NB4 (cell line): ENCODE data around the gene MYH10.
"Not testable (repeated sequence)": the region's sequence is repeated elsewhere in the genome, so short reads cannot be mapped to it uniquely, and the experiment has no call there.

Source experiments
- DNase-seq: peaks from one replicate; pipeline ENCODE4 v3.0.0; 2010; ENCODE audit warnings: low read depth
- H3K4me3 ChIP-seq: one replicate; pipeline ENCODE4 v1.5.1; 2011; ENCODE audit warnings: mild to moderate bottlenecking, low read depth, low read length, moderate library complexity
- CTCF ChIP-seq: IDR thresholded peaks from one replicate; pipeline ENCODE4 v1.5.1; 2012; ENCODE audit warnings: low read depth, low read length
- MAX ChIP-seq: IDR thresholded peaks from 2 replicates; pipeline ENCODE4 v1.6.1; 2011; ENCODE audit warnings: low read depth, low read length
- MYC ChIP-seq: IDR thresholded peaks from 2 replicates; pipeline ENCODE4 v1.6.1; 2011; ENCODE audit warnings: low read depth, low read length
- POLR2A ChIP-seq: IDR thresholded peaks from 2 replicates; pipeline ENCODE4 v1.6.1; 2011; ENCODE audit warnings: mild to moderate bottlenecking; ENCODE audit not compliant: insufficient read length; ENCODE audit errors: extremely low read depth

The MYH10 gene

GRCh38 chr17:8557176-8557806 is 73.2 kb downstream of the MYH10 start:
- no peak for TF ChIP-seq POLR2A
- TF ChIP-seq MYC = no peak
- no peak for TF ChIP-seq MAX
- no peak for TF ChIP-seq CTCF
- no peak overlapping the region for H3K4me3 ChIP-seq
- peak; percentile 0 for DNase-seq

GRCh38 chr17:8556074-8556473 is 74.5 kb downstream of the MYH10 start:
- H3K4me3 ChIP-seq = no peak overlapping the region
- no peak for DNase-seq
- TF ChIP-seq POLR2A (no peak), MAX (no peak), CTCF (no peak), MYC (no peak)

- no peak for DNase-seq
- H3K4me3 ChIP-seq = no peak overlapping the region
- TF ChIP-seq MAX (no peak), CTCF (no peak), POLR2A (no peak), MYC (no peak)
Observed at GRCh38 chr17:8555062-8555461, 75.5 kb downstream of the MYH10 start.

- no peak for DNase-seq
- H3K4me3 ChIP-seq = no peak overlapping the region
- TF ChIP-seq POLR2A (no peak), MAX (no peak), MYC (no peak), CTCF (no peak)
Observed at GRCh38 chr17:8552577-8553320, 77.8 kb downstream of the MYH10 start.

GRCh38 chr17:8542599-8543502 is 87.7 kb downstream of the MYH10 start:
- H3K4me3 ChIP-seq = no peak overlapping the region
- peak; percentile 2 for DNase-seq
- TF ChIP-seq POLR2A (no peak), MAX (no peak), MYC (no peak), CTCF (no peak)

- DNase-seq, H3K4me3 ChIP-seq: not testable (repeated sequence)
Observed at GRCh38 chr17:8539976-8540375, 90.5 kb downstream of the MYH10 start.
